H9 (cell line): ENCODE measurements around the gene GGA2. TPM values are rescaled to one million over a fixed set of nuclear protein-coding genes. Genes with fewer than 3 reads are reported as not detected.

ENCODE experiments used
- DNase-seq: peaks from one replicate; pipeline ENCODE4 v3.0.0-alpha.2; 2017
- H2AFZ ChIP-seq: one replicate; pipeline ENCODE4 v1.6.1; 2013; ENCODE audit warnings: mild to moderate bottlenecking, low read length, control low read depth, moderate library complexity
- H2AK5ac ChIP-seq: 2 replicates; pipeline ENCODE4 v1.6.1; 2013; ENCODE audit warnings: low read length, control low read depth, mixed read lengths; ENCODE audit not compliant: insufficient read length
- H2BK120ac ChIP-seq: one replicate; pipeline ENCODE4 v1.6.1; 2013; ENCODE audit warnings: low read depth, mild to moderate bottlenecking, low read length, control low read depth, inconsistent platforms; ENCODE audit not compliant: poor library complexity, severe bottlenecking
- H2BK12ac ChIP-seq: 2 replicates; pipeline ENCODE4 v1.6.1; 2013; ENCODE audit warnings: low read length, control low read depth, mixed read lengths, low read depth; ENCODE audit not compliant: insufficient read length
- H2BK15ac ChIP-seq: 2 replicates; pipeline ENCODE4 v1.6.1; 2013; ENCODE audit warnings: low read depth, low read length, control low read depth
- H2BK20ac ChIP-seq: one replicate; pipeline ENCODE4 v1.6.1; 2013; ENCODE audit warnings: low read depth, mild to moderate bottlenecking, low read length, control low read depth, inconsistent platforms; ENCODE audit not compliant: poor library complexity, severe bottlenecking
- H2BK5ac ChIP-seq: 2 replicates; pipeline ENCODE4 v1.6.1; 2013; ENCODE audit warnings: low read length, control low read depth, mixed read lengths; ENCODE audit not compliant: insufficient read length
- H3K14ac ChIP-seq: 2 replicates; pipeline ENCODE4 v1.6.1; 2013; ENCODE audit warnings: low read length, control low read depth; ENCODE audit not compliant: insufficient read depth
- H3K18ac ChIP-seq: 2 replicates; pipeline ENCODE4 v1.6.1; 2013; ENCODE audit warnings: low read depth, mild to moderate bottlenecking, mixed read lengths, low read length, control low read depth; ENCODE audit not compliant: insufficient read length
- H3K23ac ChIP-seq: 2 replicates; pipeline ENCODE4 v1.6.1; 2013; ENCODE audit warnings: low read length, control low read depth, mixed read lengths, low read depth; ENCODE audit not compliant: insufficient read length
- H3K23me2 ChIP-seq: 2 replicates; pipeline ENCODE4 v1.6.1; 2013; ENCODE audit warnings: low read depth, mild to moderate bottlenecking, mixed read lengths, low read length, control low read depth; ENCODE audit not compliant: insufficient read length, poor library complexity, severe bottlenecking
- H3K27ac ChIP-seq: 2 replicates; pipeline ENCODE4 v1.5.1; 2013; ENCODE audit warnings: low read length, control low read depth, mixed read lengths, low read depth; ENCODE audit not compliant: insufficient read length
- H3K27me3 ChIP-seq: 2 replicates; pipeline ENCODE4 v1.6.1; 2013; ENCODE audit warnings: low read length, control low read depth, inconsistent platforms; ENCODE audit not compliant: insufficient read depth
- H3K4ac ChIP-seq: 2 replicates; pipeline ENCODE4 v1.6.1; 2013; ENCODE audit warnings: low read depth, mild to moderate bottlenecking, control low read depth, inconsistent platforms, low read length, moderate library complexity
- H3K4me1 ChIP-seq: 2 replicates; pipeline ENCODE4 v1.6.1; 2013; ENCODE audit warnings: low read length, control low read depth, inconsistent platforms; ENCODE audit not compliant: insufficient read depth
- H3K4me2 ChIP-seq: 2 replicates; pipeline ENCODE4 v1.6.1; 2013; ENCODE audit warnings: low read length, control low read depth, mixed read lengths; ENCODE audit not compliant: insufficient read length, insufficient read depth
- H3K56ac ChIP-seq: 2 replicates; pipeline ENCODE4 v1.6.1; 2013; ENCODE audit warnings: low read depth, mild to moderate bottlenecking, mixed read lengths, low read length, control low read depth; ENCODE audit not compliant: insufficient read length
- H3K79me1 ChIP-seq: 2 replicates; pipeline ENCODE4 v1.6.1; 2013; ENCODE audit warnings: low read depth, mild to moderate bottlenecking, moderate library complexity, low read length, control low read depth, inconsistent platforms; ENCODE audit not compliant: insufficient read depth, poor library complexity, severe bottlenecking
- H3K79me2 ChIP-seq: 2 replicates; pipeline ENCODE4 v1.6.1; 2013; ENCODE audit warnings: low read length, control low read depth, inconsistent platforms; ENCODE audit not compliant: insufficient read depth
- H3K9ac ChIP-seq: 2 replicates; pipeline ENCODE4 v1.6.1; 2013; ENCODE audit warnings: low read length, control low read depth, mixed read lengths; ENCODE audit not compliant: insufficient read length; ENCODE audit errors: extremely low read depth
- H3K9me3 ChIP-seq: one replicate; pipeline ENCODE4 v1.6.1; 2013; ENCODE audit warnings: low read depth, low read length, inconsistent platforms; ENCODE audit not compliant: control insufficient read depth
- H3T11ph ChIP-seq: one replicate; pipeline ENCODE4 v1.6.1; 2013; ENCODE audit warnings: mild to moderate bottlenecking, low read length, control low read depth, inconsistent platforms
- H4K20me1 ChIP-seq: one replicate; pipeline ENCODE4 v1.6.1; 2013; ENCODE audit not compliant: control insufficient read depth, insufficient read length, insufficient read depth
- H4K5ac ChIP-seq: 2 replicates; pipeline ENCODE4 v1.6.1; 2013; ENCODE audit warnings: low read depth, mild to moderate bottlenecking, mixed read lengths, low read length, control low read depth; ENCODE audit not compliant: insufficient read length
- H4K8ac ChIP-seq: replicated peaks from 2 replicates; pipeline ENCODE4 v1.6.1; 2013; ENCODE audit warnings: low read length, control low read depth, mixed read lengths, low read depth; ENCODE audit not compliant: insufficient read length
- H4K91ac ChIP-seq: 2 replicates; pipeline ENCODE4 v1.6.1; 2013; ENCODE audit warnings: low read depth, mild to moderate bottlenecking, moderate library complexity, mixed read lengths, low read length, control low read depth; ENCODE audit not compliant: insufficient read length
- H3K27ac Mint-ChIP-seq, 3 experiments: 2 replicates in 2 of 3; 3 replicates in 1 of 3; pipeline ENCODE4 v1.8.0; 2020 to 2021; ENCODE audit warnings: mixed read lengths in 3 of 3, mild to moderate bottlenecking in 1 of 3, moderate library complexity in 1 of 3
- H3K27me3 Mint-ChIP-seq: 2 replicates; pipeline ENCODE4 v1.8.0; 2021; ENCODE audit warnings: low read depth, mild to moderate bottlenecking, moderate library complexity, mixed read lengths
- H3K36me3 Mint-ChIP-seq, 3 experiments: 2 replicates in 2 of 3; 3 replicates in 1 of 3; pipeline ENCODE4 v1.8.0; 2020 to 2021; ENCODE audit warnings: low read depth in 3 of 3, mixed read lengths in 3 of 3; ENCODE audit not compliant: insufficient read depth in 1 of 3
- H3K4me1 Mint-ChIP-seq, 2 experiments: 2 replicates each; pipeline ENCODE4 v1.8.0; 2020; ENCODE audit warnings: mixed read lengths in 2 of 2
- H3K4me3 Mint-ChIP-seq, 2 experiments: 2 replicates in 1 of 2; 3 replicates in 1 of 2; pipeline ENCODE4 v1.8.0; 2020 to 2021; ENCODE audit warnings: mild to moderate bottlenecking in 2 of 2, mixed read lengths in 2 of 2, moderate library complexity in 1 of 2
- H3K9me3 Mint-ChIP-seq, 2 experiments: 2 replicates in 1 of 2; 3 replicates in 1 of 2; pipeline ENCODE4 v1.8.0; 2020; ENCODE audit warnings: mild to moderate bottlenecking in 2 of 2, mixed read lengths in 2 of 2, moderate library complexity in 1 of 2
- CTCF ChIP-seq: fragments of 200-600 bp; sonication (generic); conservative IDR thresholded peaks from 3 replicates; pipeline ENCODE4 v1.8.0; 2021; ENCODE audit warnings: antibody characterized with exemption, mild to moderate bottlenecking
- WGBS: extraction: QIAGEN DNeasy Blood & Tissue Kit; methylation state at CpG from one replicate; pipeline ENCODE4 v1.1.7; 2013; ENCODE audit warnings: missing lambda C conversion rate, low lambda C conversion rate, mixed read lengths; ENCODE audit not compliant: insufficient read length; ENCODE audit errors: extremely low coverage; 5-methylcytosine and 5-hydroxymethylcytosine counted together
- total RNA-seq: library from RNA; stranded (reverse); gene quantifications from 2 replicates; pipeline ENCODE4 v1.2.1, GENCODE V29; 2021

GGA2 gene
- total RNA-seq, 1 experiment from 2014 or later, result 143 TPM

- H3K9me3 Mint-ChIP-seq, result no peaks in the 10 kb centered on the region
- Histone ChIP-seq H4K20me1 (no peaks in the 10 kb centered on the region), H3K79me1 (no peaks in the 10 kb centered on the region), H3K27ac (no peak overlapping the region), H3K23me2 (no peaks in the 10 kb centered on the region), H4K91ac (no peak overlapping the region), H3K79me2 (no peaks in the 10 kb centered on the region), H2BK20ac (no peak overlapping the region), H2BK5ac (no peak overlapping the region), H4K8ac (no peak overlapping the region), H3K14ac (no peak overlapping the region), H3K18ac (no peak overlapping the region), H3K4ac (no peak overlapping the region), H2BK12ac (no peak overlapping the region), H3K27me3 (no peaks in the 10 kb centered on the region), H3K4me2 (no peak overlapping the region), H3K9ac (no peak overlapping the region), H2AK5ac (no peak overlapping the region), H3K4me1 (no peaks in the 10 kb centered on the region), H3K23ac (no peak overlapping the region), H3K9me3 (no peaks in the 10 kb centered on the region), H4K5ac (no peak overlapping the region), H2AFZ (no peak overlapping the region), H2BK120ac (no peak overlapping the region), H2BK15ac (no peak overlapping the region), H3K56ac (no peak overlapping the region), H3T11ph (no peak overlapping the region)
- H3K27ac Mint-ChIP-seq, result no peak overlapping the region
- WGBS, result no CpG with 5 or more reads among the region's 6 CpGs
- no peak for DNase-seq
- H3K4me3 Mint-ChIP-seq, result no peak overlapping the region
- no peaks in the 10 kb centered on the region for H3K4me1 Mint-ChIP-seq
- no peaks in the 10 kb centered on the region for H3K27me3 Mint-ChIP-seq
- TF ChIP-seq CTCF, result no peak
- H3K36me3 Mint-ChIP-seq, result peaks cover 39 to 81% (median 71%) of the 10 kb centered on the region in 3 experiments
Measured at GRCh38 chr16:23523321-23523720, 13.0 kb upstream of the GGA2 start.
